ENCODE data around the gene CHFR. TPM values are rescaled to one million over a fixed set of nuclear protein-coding genes. Genes with fewer than 3 reads are reported as not detected.
"Not testable (repeated sequence)": the region's sequence is repeated elsewhere in the genome, so short reads cannot be mapped to it uniquely, and the experiment has no call there.

Gene CHFR
- 74.0 TPM for total RNA-seq (2021; ENCODE audit: unreplicated experiment)
- 54.0 TPM for polyA plus RNA-seq (2012; ENCODE audit: insufficient read length)
- percentile 82 among the genes with signal in this experiment for Bru-seq, nascent RNA
- percentile 86 among the genes with signal in this experiment for BruChase-seq, experiment 1, labeled RNA remaining after a 2-hour chase
- BruChase-seq, experiment 2, labeled RNA remaining after a 6-hour chase, result percentile 87 among the genes with signal in this experiment
- long read RNA-seq, transcript CHFR-205 (18 exons, 3,250 nt), result major isoform, 18 of 164 reads
- long read RNA-seq, transcript CHFR-224 (4 exons, 2,186 nt), result minor isoform, 5 of 164 reads
- long read RNA-seq, partial matches to known transcripts, result 57 of 164 reads
- long read RNA-seq, other reads (novel, unspliced or antisense), result 81 of 164 reads

- intact Hi-C loops (cut with micrococcal nuclease; ENCODE audit: unreplicated experiment) (no loop called here), in situ Hi-C loops (cut with HindIII; ENCODE audit: low pct_unique_long_range_greater_than_20kb, low sequenced_read_pairs) (no loop called here)
- peak within 1 kb of the TSS; percentile 66 to 72 for H3K4me3 ChIP-seq (ENCODE audit: low read depth in 2 of 2, low read length in 2 of 2)
- peaks cover 6% of the 10 kb centered on the region; the same call in 1 of the 2 replicates for H3K9me3 ChIP-seq (ENCODE audit: control insufficient read depth, insufficient read depth, low read depth, low read length)
- BruUV-seq (replicated peaks), result TSS peak; percentile 97
- TF ChIP-seq TCF7L2 (IDR thresholded peaks at IDR 0.05; ENCODE audit: low read depth, low read length) (peak; percentile 95), CTCF (IDR thresholded peaks at IDR 0.05) (no peak), POLR2AphosphoS5 (IDR thresholded peaks at IDR 0.05; ENCODE audit: low read depth, low read length) (peak; percentile 55; the same call in 1 of the 2 replicates), REST (IDR thresholded peaks at IDR 0.05; ENCODE audit: insufficient read depth in 1 of 2, low read depth in 2 of 2, low read length in 1 of 2) (no peak), SIN3A (IDR thresholded peaks at IDR 0.05; ENCODE audit: borderline replicate concordance, insufficient read depth, low read depth, low read length) (peak; percentile 78; the same call in 1 of the 2 replicates)
- CTCF ChIA-PET, result no interaction called here
- no peaks in the 10 kb centered on the region for H3K4me1 ChIP-seq (ENCODE audit: control insufficient read depth, insufficient read depth, low read length)
- DNase-seq (ENCODE audit: low read depth, low spot score) (peak; percentile 55), ATAC-seq (peak; percentile 100)
- peak within 1 kb of the TSS; percentile 97 for H3K27ac ChIP-seq (ENCODE audit: low read length)
- POLR2A ChIA-PET, result interaction anchor here (1.0 kb wide), 1 partner anchor 18 kb away, joined by 4 read pairs; no protein-coding TSS in a partner anchor
- no peaks in the 10 kb centered on the region for H3K27me3 ChIP-seq (ENCODE audit: control insufficient read depth, insufficient read depth, low read length)
- H3K36me3 ChIP-seq (ENCODE audit: control insufficient read depth, insufficient read depth, low read length), result no peaks in the 10 kb centered on the region
These were observed at the start of gene CHFR for GRCh38 chr12:132887513-132888351. TSS of gene CHFR (minus strand) at chr12:132887605. CDS start at chr12:132887328, 277 bp downstream.

GRCh38 chr12:132936921-132937320 lies 49.5 kb upstream of the CHFR start:
- ATAC-seq; intact Hi-C loops (cut with micrococcal nuclease; ENCODE audit: unreplicated experiment); POLR2A ChIA-PET; DNase-seq (ENCODE audit: low read depth, low spot score); H3K4me1 ChIP-seq (ENCODE audit: control insufficient read depth, insufficient read depth, low read length); H3K27ac ChIP-seq (ENCODE audit: low read length); in situ Hi-C loops (cut with HindIII; ENCODE audit: low pct_unique_long_range_greater_than_20kb, low sequenced_read_pairs); H3K36me3 ChIP-seq (ENCODE audit: control insufficient read depth, insufficient read depth, low read length); H3K4me3 ChIP-seq (ENCODE audit: low read depth in 2 of 2, low read length in 2 of 2); BruUV-seq (replicated peaks); H3K27me3 ChIP-seq (ENCODE audit: control insufficient read depth, insufficient read depth, low read length); CTCF ChIA-PET: not testable (repeated sequence)
- H3K9me3 ChIP-seq (ENCODE audit: control insufficient read depth, insufficient read depth, low read depth, low read length), result peaks cover 40% of the 10 kb centered on the region

Measured in Panc1 (cell line).